D341Med (cell line): ENCODE results near the gene CD7.
A peak's percentile ranks its signal among the peaks of the same experiment; 100 is the strongest.

Experiments used
- DNase-seq: peaks from one replicate; pipeline ENCODE4 v3.0.0; 2012; ENCODE audit warnings: low spot score

The CD7 gene

DNA sequence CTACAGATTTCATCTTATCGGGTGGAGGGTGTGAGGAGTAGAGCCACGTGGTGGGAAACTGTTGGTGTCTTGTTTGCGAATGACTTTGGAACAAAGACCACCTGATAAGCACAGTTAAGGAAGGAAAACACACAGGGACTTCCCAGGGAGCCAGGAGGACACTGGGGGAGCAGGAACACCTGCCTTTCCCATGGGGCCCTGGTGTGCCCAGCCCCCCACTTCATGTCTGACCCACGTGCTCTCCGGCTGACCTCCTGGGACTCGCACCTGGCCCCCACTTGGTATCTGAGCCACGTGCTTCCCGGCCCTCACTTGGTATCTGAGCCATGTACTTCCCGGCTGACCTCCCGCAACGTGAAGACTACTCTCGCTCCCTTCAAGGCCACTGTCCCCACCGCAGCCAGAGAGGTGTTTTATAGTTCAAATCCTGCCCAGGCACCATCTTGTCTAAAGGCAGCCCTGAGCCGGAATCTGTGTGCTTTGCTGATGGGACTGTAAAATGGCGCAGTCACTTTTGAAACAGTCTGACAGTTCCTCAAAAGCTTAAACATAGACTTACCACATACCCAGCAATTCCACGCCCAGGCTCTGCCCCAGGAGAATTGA lies 38.5 kb downstream of the CD7 start:
- no peak for DNase-seq

DNA sequence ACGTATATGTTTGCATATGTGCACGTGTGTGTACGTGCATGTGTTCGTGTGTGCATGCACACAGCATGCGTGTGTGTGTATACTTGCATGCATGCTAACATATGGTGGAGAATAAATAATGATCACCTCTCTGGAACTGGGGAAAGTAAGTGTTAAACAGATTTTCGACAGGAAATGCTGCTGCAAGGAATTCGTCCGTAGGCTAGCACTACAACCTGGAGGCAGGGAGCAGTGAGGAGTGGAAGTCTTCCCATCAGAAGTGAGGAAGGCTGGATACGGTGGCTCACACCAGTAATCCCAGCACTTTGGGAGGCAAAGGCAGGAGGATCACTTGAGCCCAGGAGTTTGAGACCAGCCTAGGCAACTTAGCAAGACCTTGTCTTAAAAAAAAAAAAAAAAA lies 39.1 kb downstream of the CD7 start:
- no peak for DNase-seq

DNA sequence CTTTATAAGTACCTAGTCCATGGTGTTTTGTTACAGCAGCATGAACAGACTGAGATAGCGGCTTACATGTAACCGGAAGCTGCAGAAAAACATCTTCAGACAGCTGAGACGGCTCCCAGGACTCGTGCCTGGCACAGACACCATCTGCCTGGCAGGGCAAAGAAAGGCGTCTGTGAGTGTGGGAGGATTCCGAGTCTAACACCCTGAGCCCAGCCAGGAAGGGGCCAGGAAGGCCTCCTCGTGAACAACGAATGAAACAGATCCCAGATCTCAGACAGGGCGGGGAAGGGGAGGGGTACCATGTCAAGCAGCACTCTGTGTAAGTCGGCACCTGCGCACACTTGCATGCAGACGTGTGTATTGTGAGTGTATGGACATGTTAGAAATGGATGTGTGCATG lies 39.6 kb downstream of the CD7 start:
- peak; percentile 73 for DNase-seq

DNA sequence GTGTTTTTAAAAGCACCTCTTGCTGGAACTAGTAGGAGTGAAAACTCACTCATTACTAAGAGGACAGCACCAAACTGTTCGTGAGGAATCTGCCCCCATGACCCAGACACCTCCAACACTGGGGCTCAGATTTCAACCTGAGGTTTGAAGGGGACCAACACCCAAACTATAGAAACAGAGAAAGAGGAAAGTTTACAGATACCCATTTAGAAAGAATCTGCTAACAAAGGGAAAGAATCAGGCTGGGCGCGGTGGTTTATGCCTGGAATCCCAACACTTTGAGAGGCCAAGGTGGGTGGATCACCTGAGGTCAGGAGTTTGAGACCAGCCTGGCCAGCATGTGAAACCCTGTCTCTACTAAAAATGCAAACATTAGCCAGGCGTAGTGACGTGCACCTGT lies 40.5 kb downstream of the CD7 start:
- DNase-seq: no peak

DNA sequence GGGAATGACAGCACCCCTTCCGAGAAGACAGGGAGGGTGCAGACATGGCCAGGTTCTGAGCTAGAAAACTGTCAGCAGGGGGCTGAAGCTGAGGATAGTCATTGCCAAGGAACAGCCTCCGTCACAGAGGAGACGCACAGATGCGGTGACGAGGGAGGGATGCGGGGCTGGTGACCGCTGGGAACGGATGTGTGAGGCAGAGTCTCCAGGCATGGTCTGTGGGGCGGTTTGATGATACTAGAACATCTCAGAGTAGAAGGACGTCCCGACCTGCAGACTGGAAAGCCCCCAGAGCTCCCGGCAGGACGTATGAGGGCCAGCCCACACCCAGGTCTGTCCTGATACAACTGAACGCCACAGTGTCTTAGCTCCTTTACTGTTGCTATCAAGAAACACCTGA lies 42.1 kb downstream of the CD7 start:
- no peak for DNase-seq

DNA sequence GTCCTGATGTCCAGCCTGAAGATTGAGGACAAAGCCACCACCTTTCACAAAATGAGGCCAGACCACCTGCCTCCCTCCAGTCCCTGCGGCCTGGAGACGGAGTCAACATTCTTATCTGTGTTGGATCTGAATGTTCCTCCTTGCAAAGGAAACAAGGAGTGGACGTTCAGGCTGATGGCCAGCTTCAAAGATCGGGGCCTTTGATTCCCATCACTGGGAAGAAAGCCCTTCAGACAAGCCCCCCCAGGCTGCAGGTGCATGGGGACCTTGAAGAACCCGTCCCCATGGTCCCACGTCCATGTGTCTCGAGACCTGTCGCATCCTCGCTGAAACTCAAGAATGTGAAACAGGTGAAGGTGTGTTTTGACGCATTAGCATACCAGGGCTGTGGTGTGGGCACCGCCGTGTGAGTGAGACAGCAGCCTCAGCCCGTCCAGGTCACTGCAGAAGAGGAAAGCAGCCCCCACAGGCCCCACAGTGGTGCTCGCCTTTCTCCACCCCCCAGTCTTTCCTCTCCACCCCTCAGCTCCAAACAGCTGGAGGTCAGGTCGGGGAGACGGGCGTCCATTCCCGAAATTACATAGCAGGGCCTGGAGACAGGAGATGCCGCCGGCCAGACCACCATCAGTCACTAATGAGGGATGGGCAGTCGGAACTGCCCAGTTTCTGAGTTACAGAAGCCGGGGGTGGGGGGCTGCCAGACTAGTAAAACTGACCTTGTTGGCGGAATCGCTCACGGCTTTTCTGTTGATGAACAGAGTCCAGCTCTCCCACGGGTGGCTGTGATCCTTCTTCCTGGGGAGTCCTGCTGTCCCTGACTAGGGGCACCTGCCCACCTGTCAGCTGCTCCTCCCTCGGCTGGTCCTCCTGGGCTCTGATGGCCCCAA lies 43.0 kb downstream of the CD7 start:
- DNase-seq: no peak

DNA sequence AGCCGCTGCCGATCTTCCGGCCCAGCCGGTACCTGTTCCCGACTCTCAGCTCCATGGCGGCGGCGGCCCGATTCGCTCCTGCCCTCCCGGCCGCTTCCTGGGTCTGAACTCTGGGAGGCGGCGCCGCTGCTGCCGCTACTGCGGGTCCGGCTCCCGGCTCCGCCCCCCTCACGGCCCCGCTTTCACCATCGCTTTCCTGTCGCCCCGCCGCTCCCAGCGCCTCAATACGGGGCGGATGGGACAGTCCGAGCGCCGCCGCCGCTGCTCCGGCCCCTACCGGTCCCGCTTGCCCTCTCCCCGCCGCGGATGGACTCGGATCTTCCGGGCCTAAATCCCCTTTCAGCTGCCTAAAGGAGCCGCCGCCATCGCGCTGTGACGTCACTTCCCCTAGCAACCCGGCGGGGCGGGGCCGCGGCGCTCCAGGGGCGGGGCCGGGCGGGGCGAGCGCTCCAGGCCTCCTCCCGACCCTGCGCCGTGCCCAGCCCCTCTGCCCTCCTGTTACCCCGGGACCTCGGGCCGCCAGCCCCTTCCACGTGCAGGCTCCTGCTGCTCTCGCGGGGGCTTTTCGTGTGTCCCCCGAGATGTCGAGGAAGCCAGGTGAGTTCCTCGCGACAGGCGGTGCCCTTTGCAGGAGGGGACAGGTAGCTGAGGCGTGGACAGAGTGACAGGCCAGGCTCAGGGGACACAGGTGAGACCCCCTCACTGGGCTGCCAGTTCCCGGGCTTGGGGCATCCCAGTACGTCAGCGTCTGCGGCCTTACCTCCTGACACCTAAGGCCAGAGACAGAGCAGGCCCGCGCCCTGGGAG lies 43.9 kb downstream of the CD7 start, which contains the start of gene CSNK1D:
TSS of gene CSNK1D (minus strand) at position 374 of the 807 bp plus-strand sequence. CDS start at position 55, 319 bp downstream.
- DNase-seq: peak; percentile 100

DNA sequence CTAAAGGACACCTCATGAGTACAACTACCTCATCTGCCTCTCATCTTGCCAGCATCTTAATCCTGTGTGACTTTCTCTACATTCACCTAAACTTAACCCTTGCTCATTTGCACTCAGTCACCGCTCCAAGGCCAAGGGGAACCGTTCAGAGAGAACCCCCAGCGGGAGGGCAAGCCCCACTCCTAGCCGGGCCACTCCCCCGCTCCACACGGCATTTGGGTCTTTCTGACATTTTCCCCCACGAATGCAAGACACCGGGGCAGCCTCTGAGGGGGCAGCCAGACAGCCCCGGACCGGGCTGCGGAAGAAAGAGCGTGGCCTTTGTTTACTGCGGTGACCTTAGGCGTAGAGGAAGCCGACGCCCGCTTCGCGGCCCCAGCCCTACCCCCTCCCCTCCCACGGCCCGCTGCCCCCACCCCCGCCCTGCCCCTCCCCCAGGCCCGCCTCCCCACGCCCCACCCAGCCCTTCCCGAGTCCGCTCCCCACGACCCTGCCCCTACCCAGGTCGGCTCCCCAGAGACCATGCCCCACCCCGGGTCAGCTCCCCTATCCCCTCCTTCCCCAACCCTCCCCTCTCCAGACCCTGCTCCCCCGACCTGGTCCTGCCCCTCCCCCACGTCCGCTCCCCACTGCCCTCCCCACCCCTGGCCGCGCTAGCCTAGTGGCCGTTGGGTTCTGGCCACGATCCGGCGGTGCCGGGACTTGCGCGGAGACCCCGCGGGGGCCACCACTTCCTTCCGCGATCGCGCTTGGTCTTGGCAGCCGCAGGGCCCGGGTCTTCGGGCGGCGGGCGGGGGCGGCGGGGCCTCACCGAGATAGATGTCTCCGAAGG lies 44.7 kb downstream of the CD7 start:
- peak; percentile 74 for DNase-seq

DNA sequence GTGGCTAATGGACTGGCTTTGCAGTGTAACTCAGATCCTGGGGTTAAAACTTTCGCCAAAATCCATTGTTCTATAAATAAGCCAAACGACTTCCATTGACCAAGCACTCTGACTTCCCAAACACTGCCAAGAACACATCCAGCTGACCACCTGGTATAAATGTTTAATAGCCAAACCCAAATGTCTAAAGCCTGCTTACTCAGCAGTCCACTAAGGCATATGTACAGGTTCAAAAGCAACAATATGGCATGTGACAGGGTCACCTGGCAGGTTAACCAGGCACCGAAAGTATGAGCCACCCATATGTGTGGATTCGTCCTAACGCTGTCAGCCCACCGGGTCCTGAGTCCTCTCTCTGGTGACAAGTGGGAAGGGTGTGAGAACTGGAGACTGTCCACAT lies 46.0 kb downstream of the CD7 start:
- no peak for DNase-seq

DNA sequence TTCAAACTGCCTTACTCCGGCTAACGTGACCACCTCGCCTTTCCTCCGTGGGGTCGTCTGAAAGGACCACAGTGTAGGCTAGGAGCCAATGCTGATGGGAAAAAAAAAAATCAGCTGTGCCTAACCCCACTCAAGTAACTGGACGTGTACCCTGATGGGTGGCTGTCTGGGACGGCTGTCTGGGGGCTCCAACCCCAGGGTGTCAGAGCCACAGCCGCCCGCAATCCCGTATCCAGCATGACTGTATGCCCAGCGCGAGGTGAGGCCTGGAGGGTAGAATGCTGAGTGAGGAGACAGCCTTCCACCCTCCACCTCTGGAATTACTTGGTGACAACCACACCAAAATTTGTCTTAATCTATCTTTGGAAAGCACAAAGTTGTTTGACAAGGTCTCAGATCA lies 46.8 kb downstream of the CD7 start:
- no peak for DNase-seq

DNA sequence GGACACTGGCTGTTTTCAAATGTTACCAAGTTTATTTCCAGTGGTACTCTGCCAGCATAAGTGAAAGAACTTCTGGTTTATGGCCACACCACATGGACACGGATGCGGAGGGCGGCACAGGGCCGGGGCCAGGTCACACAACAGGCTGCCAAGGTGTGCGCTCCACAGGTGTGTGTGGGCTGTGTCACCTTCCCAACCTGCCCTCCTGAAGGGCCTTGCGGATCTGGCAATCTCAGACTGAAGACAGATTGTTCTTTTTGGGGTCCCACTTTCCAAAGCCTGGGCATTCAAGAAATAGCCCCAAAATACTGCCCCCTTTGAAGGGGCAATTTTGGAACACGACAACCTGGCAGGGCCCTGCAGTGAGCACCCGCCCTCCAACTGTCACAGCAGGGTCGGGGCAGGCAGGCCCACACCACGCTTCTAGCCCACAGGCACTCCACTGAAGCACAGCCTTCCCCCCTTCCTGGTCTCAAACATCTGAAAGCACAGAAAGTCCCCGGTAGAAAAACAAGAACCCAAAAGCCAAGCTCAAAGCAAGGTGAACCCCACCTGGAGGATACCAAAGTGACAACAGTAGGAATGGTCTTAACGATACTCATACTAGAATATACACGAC lies 47.4 kb downstream of the CD7 start:
- DNase-seq: no peak

DNA sequence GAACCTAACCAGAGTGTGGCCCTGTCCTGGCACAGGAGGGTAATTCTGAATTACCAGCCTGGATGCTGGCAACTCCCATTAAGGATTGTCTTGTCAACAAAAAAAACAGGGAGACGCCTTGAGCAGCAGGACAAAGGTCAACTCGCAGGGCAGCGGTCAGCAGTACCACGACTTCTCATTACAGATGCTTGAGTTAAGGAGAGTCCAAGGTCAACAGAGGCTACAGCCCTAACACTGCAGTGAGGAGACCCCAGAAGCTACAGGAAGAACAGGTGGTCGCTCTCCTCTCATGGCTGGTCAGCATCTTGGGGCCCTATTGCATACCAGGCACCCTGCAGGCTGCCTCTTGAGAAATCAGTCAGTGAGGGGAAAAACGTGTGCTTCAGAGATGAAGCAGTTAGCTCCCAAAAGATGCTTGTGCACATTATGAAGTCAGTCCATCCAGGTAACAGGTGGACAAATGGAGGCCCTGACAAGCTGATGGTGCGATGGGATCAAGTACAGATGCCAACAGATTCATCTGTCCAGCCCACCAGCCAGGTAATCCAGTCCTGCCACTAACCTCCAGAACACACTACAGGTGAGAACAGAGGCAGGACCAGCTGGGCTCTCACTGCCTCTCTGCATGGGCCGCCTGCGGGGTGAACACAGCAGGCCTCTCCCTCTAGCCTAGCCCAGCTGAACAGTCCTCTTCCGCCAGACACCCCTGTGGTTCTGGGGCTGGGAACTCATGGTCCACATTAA lies 48.1 kb downstream of the CD7 start:
- DNase-seq: no peak

DNA sequence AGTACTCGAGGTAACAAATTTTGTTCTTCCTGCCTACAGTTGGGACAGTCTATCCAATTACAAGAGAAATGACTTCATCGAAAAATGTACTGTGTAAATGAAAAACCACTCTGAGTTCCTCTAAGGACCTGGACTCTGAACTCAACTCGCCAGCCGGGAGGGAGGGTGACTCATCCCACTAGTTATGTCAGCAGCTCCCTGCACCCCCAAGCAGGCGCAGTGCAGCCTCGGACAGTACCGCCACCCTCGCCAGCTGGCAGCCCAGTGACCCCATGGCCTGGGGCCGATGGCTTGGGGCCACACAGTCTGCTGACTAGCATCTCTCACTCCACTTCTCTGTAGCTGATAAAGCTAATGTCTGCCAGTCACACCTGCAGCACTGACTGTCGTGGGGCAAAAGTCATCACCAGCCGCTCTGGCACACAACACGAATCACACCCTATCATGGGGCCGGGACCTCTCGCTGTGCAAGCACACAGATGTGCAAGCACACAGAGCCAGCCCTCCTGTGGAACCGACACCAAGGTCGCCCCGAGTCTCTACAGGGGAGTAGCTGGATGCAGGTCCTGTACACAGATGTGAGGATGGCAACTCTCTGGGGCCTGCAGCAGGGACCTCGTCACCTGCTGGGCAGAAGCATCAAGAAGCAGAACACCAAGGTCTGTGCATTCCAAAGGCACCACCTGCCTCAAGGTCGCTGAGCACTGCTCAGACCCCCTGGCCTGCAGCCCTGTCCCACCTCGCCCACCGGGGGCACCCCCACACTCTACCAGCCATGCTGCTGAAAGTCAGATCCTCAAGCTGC lies 49.6 kb downstream of the CD7 start:
- DNase-seq: no peak

DNA sequence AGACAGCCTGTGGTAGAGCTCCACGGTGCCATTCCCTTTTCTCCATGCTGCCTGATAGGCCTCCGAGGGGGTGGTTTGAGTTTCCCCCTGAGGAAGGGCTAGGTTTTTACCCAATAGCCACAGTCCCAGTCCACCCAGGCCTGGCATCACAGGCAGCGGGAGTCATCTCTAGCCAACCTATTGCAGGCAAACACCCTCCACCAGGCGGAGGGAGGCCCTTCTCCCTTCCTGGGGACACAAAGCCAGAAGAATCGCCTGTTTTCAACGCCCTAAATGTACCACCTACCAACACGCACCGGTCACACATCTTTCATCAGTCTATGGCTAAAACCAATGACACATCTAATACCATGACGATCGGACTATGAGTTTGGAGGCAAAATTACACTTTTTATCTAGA lies 51.3 kb downstream of the CD7 start:
- no peak for DNase-seq
